Liver (tissue), 3 donors: ENCODE results near the gene GPC3.

Experiments
- ATF3 ChIP-seq: IDR thresholded peaks from 2 replicates; pipeline ENCODE4 v1.6.1; 2016; ENCODE audit warnings: antibody characterized with exemption
- FOXA1 ChIP-seq: IDR thresholded peaks from 2 replicates; pipeline ENCODE4 v1.6.1; 2016; ENCODE audit warnings: antibody characterized with exemption
- MAX ChIP-seq: IDR thresholded peaks from 2 replicates; pipeline ENCODE4 v1.6.1; 2016; ENCODE audit warnings: antibody characterized with exemption
- RAD21 ChIP-seq, 2 donors: IDR thresholded peaks; 2 replicates each; pipeline ENCODE4 v1.6.1; 2016; ENCODE audit warnings: antibody characterized with exemption in 2 of 2, mild to moderate bottlenecking in 2 of 2
- SP1 ChIP-seq: IDR thresholded peaks from 2 replicates; pipeline ENCODE4 v1.6.1; 2018; ENCODE audit warnings: antibody characterized with exemption, mild to moderate bottlenecking
- TF ChIP-seq, protein P1 (sequence below): fragments of 150-350 bp; IDR thresholded peaks from 2 replicates; pipeline ENCODE4 v1.5.1; 2017; ENCODE audit warnings: improper control_type of control experiment, low read depth, low read length; ENCODE audit not compliant: missing input control
- TF ChIP-seq, protein P2 (sequence below): IDR thresholded peaks from 2 replicates; pipeline ENCODE4 v1.6.1; 2016; ENCODE audit warnings: antibody characterized with exemption
- TF ChIP-seq, protein P3 (sequence below): IDR thresholded peaks from 2 replicates; pipeline ENCODE4 v1.6.1; 2016; ENCODE audit warnings: antibody characterized with exemption, mild to moderate bottlenecking
- donor health status: healthy.
- donor health status: healthy.

DNA sequence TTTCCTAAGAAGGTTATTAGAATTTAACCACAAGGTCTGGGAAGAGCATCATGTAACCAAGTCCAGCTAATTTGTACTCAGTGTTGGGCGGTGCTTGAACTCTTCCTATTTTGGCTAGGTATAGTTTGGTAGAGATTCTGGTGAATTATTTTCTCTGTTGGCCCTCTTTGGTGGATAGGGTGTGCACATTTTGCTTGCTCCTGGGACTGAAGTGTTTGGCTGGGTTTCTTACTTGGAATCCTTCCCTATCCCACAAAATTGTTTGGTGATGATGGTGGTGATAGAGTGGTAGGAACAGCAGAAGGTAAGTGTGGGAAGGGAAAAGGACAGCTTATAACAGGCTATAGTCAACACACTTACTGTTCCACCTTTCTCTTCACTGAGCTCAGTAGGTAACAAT is 375.3 kb downstream of the GPC3 start:
- TF ChIP-seq, protein P1, sequence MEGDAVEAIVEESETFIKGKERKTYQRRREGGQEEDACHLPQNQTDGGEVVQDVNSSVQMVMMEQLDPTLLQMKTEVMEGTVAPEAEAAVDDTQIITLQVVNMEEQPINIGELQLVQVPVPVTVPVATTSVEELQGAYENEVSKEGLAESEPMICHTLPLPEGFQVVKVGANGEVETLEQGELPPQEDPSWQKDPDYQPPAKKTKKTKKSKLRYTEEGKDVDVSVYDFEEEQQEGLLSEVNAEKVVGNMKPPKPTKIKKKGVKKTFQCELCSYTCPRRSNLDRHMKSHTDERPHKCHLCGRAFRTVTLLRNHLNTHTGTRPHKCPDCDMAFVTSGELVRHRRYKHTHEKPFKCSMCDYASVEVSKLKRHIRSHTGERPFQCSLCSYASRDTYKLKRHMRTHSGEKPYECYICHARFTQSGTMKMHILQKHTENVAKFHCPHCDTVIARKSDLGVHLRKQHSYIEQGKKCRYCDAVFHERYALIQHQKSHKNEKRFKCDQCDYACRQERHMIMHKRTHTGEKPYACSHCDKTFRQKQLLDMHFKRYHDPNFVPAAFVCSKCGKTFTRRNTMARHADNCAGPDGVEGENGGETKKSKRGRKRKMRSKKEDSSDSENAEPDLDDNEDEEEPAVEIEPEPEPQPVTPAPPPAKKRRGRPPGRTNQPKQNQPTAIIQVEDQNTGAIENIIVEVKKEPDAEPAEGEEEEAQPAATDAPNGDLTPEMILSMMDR = no peak
- TF ChIP-seq FOXA1 = no peak
- TF ChIP-seq SP1 = no peak
- TF ChIP-seq RAD21 (IDR thresholded peaks at IDR 0.05) = no peak
- TF ChIP-seq MAX = no peak
- TF ChIP-seq ATF3 = no peak
- TF ChIP-seq, protein P2, sequence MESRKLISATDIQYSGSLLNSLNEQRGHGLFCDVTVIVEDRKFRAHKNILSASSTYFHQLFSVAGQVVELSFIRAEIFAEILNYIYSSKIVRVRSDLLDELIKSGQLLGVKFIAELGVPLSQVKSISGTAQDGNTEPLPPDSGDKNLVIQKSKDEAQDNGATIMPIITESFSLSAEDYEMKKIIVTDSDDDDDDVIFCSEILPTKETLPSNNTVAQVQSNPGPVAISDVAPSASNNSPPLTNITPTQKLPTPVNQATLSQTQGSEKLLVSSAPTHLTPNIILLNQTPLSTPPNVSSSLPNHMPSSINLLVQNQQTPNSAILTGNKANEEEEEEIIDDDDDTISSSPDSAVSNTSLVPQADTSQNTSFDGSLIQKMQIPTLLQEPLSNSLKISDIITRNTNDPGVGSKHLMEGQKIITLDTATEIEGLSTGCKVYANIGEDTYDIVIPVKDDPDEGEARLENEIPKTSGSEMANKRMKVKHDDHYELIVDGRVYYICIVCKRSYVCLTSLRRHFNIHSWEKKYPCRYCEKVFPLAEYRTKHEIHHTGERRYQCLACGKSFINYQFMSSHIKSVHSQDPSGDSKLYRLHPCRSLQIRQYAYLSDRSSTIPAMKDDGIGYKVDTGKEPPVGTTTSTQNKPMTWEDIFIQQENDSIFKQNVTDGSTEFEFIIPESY = no peak
- TF ChIP-seq, protein P3, sequence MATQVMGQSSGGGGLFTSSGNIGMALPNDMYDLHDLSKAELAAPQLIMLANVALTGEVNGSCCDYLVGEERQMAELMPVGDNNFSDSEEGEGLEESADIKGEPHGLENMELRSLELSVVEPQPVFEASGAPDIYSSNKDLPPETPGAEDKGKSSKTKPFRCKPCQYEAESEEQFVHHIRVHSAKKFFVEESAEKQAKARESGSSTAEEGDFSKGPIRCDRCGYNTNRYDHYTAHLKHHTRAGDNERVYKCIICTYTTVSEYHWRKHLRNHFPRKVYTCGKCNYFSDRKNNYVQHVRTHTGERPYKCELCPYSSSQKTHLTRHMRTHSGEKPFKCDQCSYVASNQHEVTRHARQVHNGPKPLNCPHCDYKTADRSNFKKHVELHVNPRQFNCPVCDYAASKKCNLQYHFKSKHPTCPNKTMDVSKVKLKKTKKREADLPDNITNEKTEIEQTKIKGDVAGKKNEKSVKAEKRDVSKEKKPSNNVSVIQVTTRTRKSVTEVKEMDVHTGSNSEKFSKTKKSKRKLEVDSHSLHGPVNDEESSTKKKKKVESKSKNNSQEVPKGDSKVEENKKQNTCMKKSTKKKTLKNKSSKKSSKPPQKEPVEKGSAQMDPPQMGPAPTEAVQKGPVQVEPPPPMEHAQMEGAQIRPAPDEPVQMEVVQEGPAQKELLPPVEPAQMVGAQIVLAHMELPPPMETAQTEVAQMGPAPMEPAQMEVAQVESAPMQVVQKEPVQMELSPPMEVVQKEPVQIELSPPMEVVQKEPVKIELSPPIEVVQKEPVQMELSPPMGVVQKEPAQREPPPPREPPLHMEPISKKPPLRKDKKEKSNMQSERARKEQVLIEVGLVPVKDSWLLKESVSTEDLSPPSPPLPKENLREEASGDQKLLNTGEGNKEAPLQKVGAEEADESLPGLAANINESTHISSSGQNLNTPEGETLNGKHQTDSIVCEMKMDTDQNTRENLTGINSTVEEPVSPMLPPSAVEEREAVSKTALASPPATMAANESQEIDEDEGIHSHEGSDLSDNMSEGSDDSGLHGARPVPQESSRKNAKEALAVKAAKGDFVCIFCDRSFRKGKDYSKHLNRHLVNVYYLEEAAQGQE = no peak
